A549 (cell line): ENCODE results near the gene RERE.
"Not testable (repeated sequence)": the region's sequence is repeated elsewhere in the genome, so short reads cannot be mapped to it uniquely, and the experiment has no call there.

Experiments
- BHLHE40 ChIP-seq: IDR thresholded peaks from 2 replicates; pipeline ENCODE4 v1.6.1; 2012; ENCODE audit warnings: low read depth, low read length, inconsistent platforms
- CBX2 ChIP-seq: fragments of 200-600 bp; sonication (generic); IDR thresholded peaks from 2 replicates; pipeline ENCODE4 v1.6.1; 2016; ENCODE audit warnings: low read depth, mild to moderate bottlenecking, borderline replicate concordance
- CTCF ChIP-seq: fragments of >200 bp; sonication (Bioruptor Twin); formaldehyde crosslinking; IDR thresholded peaks from 3 replicates; pipeline ENCODE4 v1.5.1; 2016
- EHMT2 ChIP-seq: fragments of 200-600 bp; sonication (generic); IDR thresholded peaks from 2 replicates; pipeline ENCODE4 v1.6.1; 2016; ENCODE audit warnings: antibody characterized with exemption, low read depth, mild to moderate bottlenecking, moderate library complexity
- ESRRA ChIP-seq: fragments of 150-350 bp; IDR thresholded peaks from 2 replicates; pipeline ENCODE4 v1.6.1; 2014; ENCODE audit warnings: mild to moderate bottlenecking, low read length, borderline replicate concordance
- KDM5A ChIP-seq: fragments of 200-600 bp; sonication (generic); IDR thresholded peaks from 2 replicates; pipeline ENCODE4 v1.6.1; 2016; ENCODE audit warnings: antibody characterized with exemption, mild to moderate bottlenecking
- NFE2L2 ChIP-seq: fragments of 150-350 bp; conservative IDR thresholded peaks from 2 replicates; pipeline ENCODE4 v1.6.1; 2014; ENCODE audit warnings: low read length
- POLR2A ChIP-seq: IDR thresholded peaks from 2 replicates; pipeline ENCODE4 v1.6.1; 2012; ENCODE audit warnings: mild to moderate bottlenecking, low read length
- POLR2AphosphoS2 ChIP-seq: conservative IDR thresholded peaks from 2 replicates; pipeline ENCODE4 v1.6.1; 2012; ENCODE audit warnings: low read length, improper control_type of control experiment, inconsistent platforms
- REST ChIP-seq: fragments of 200-600 bp; sonication (generic); IDR thresholded peaks from 2 replicates; pipeline ENCODE4 v1.6.1; 2016; ENCODE audit warnings: antibody characterized with exemption, mild to moderate bottlenecking, moderate library complexity
- RNF2 ChIP-seq: fragments of 200-600 bp; sonication (generic); IDR thresholded peaks from 2 replicates; pipeline ENCODE4 v1.6.1; 2016; ENCODE audit warnings: low read depth, mild to moderate bottlenecking, antibody characterized with exemption, moderate library complexity, borderline replicate concordance
- SREBF2 ChIP-seq: fragments of 450-650 bp; IDR thresholded peaks from 2 replicates; pipeline ENCODE4 v1.6.1; 2014; ENCODE audit warnings: mild to moderate bottlenecking, moderate library complexity

GRCh38 chr1:8830732-8831131 lies 13.3 kb upstream of the RERE start:
- TF ChIP-seq CTCF, REST, BHLHE40, SREBF2, POLR2A, KDM5A, NFE2L2, CBX2, ESRRA, POLR2AphosphoS2, EHMT2, RNF2: not testable (repeated sequence)
